HG03354 (cell line): ENCODE results near the gene ATAD3B.
"Not testable (repeated sequence)": the region's sequence is repeated elsewhere in the genome, so short reads cannot be mapped to it uniquely, and the experiment has no call there.

Source experiments
- ATAC-seq: cut with Tn5 transposase; IDR thresholded peaks from one replicate; pipeline ENCODE4 v1.9.1; 2021; ENCODE audit warnings: mild to moderate bottlenecking; ENCODE audit not compliant: unreplicated experiment, poor library complexity, severe bottlenecking

The ATAD3B gene, protein sequence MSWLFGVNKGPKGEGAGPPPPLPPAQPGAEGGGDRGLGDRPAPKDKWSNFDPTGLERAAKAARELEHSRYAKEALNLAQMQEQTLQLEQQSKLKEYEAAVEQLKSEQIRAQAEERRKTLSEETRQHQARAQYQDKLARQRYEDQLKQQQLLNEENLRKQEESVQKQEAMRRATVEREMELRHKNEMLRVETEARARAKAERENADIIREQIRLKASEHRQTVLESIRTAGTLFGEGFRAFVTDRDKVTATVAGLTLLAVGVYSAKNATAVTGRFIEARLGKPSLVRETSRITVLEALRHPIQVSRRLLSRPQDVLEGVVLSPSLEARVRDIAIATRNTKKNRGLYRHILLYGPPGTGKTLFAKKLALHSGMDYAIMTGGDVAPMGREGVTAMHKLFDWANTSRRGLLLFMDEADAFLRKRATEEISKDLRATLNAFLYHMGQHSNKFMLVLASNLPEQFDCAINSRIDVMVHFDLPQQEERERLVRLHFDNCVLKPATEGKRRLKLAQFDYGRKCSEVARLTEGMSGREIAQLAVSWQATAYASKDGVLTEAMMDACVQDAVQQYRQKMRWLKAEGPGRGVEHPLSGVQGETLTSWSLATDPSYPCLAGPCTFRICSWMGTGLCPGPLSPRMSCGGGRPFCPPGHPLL

DNA sequence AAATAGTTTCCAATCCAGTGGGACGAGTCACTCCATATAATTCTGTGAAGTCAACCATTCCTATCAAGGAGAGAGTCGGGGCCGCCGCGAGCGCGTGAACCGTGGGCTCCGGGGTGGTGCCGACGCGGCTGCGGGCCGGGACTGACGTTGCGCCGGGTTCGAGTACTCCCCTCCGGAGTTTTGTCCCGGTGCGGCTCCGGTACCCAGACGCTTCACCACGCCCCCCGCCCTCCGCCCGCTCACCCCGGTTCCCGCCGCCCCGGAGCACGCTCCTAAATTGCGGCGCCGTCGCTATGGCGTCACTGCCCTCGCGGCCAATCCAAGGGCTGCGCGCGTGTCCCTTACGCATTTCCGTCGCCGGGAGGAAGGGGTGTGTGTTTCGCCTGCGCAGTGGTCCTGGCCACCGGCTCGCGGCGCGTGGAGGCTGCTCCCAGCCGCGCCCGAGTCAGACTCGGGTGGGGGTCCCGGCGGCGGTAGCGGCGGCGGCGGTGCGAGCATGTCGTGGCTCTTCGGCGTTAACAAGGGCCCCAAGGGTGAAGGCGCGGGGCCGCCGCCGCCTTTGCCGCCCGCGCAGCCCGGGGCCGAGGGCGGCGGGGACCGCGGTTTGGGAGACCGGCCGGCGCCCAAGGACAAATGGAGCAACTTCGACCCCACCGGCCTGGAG lies at the start of gene ATAD3B:
ATAD3B (plus strand) TSS at position 377 of the 664 bp plus-strand sequence; CDS start at position 497, 120 bp downstream.
- peak; percentile 91 for ATAC-seq

DNA sequence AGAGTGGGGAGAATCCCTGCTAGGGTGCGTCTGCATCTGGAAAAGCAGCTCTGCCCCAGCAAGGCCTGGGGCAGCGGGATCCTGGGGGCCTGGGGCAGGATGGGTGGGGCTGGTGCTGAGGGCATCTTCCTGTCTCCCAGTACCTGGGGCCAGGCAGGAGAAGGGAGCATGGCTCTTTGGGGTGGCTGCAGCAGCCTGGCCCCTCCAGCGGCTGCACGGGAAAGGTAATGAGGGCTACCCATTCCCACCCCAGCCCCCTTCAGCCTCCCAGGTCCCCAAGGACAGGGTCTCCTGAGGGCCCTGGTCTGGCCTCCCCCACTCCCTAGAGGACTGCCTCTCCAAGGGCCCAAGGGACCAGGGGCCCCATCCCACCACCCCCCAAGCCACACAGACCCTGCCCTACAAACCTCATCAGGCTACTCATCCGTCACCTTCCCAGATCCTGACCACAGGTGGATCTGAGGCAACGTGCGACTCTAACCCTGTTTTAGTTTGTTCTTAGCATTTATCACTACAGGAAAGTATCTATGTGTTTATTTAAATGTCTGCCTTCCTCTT lies 49.6 kb upstream of the ATAD3B start:
- ATAC-seq = no peak

DNA sequence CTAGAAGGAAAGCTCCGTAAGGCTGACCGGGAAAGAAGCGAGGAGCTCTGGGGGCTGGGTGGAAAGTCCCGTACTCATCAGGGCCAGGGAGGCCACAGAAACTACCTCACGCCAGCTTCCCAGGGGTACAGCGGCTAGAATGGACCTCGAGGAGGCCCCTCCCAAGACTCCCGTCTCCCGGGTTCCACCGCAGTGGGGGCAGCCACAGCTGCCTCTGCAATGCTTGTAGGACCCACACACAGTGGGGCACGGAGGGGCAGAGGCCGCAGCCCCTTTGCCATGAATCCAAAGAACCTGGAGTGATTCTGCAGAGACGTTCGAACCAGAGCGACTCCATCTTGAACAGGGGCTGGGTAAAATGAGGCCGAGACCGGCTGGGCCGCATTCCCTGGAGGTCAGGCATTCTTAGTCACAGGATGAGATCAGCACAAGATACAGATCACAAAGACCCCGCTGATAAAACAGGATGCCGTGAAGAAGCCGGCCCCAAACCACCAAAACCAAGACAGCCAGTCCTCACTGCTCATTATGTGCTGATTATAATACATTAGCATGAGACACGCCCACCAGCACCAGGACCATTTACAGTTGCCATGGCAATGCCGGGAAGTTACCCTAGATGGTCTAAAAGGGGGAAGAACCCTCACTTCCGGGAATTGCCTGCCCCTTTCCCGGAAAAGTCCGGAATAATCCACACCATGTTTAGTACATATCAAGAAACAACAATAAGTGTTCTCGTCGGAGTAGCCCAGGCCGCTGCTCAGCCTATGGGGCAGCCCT lies 48.9 kb upstream of the ATAD3B start:
- ATAC-seq = no peak

GRCh38 chr1:1423245-1423597 lies 48.3 kb upstream of the ATAD3B start:
- no peak for ATAC-seq

GRCh38 chr1:1424707-1425106 lies 46.9 kb upstream of the ATAD3B start:
- no peak for ATAC-seq

- no peak for ATAC-seq
Observed at GRCh38 chr1:1425426-1425752, 46.2 kb upstream of the ATAD3B start.

GRCh38 chr1:1425753-1426495 lies 45.6 kb upstream of the ATAD3B start:
- no peak for ATAC-seq

- ATAC-seq = no peak
Observed at GRCh38 chr1:1426496-1427105, 45.0 kb upstream of the ATAD3B start.

- ATAC-seq = no peak
Observed at GRCh38 chr1:1427106-1427819, 44.3 kb upstream of the ATAD3B start.

DNA sequence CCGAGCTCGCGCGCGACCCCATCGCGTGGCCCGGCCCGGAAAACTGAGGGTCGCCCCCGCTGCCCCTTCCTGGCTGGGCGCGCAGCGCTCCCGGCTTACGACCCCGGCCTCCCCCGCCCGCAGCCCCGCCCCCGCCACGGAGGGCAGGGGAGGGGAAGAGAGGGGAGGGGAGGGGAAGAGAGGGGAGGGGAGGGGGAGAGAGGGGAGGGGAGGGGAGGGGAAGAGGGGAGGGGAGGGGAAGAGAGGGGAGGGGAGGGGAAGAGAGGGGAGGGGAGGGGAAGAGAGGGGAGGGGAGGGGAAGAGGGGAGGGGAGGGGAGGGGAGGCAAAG lies 43.8 kb upstream of the ATAD3B start:
- no peak for ATAC-seq

GRCh38 chr1:1428174-1428573 lies 43.4 kb upstream of the ATAD3B start:
- ATAC-seq = no peak

DNA sequence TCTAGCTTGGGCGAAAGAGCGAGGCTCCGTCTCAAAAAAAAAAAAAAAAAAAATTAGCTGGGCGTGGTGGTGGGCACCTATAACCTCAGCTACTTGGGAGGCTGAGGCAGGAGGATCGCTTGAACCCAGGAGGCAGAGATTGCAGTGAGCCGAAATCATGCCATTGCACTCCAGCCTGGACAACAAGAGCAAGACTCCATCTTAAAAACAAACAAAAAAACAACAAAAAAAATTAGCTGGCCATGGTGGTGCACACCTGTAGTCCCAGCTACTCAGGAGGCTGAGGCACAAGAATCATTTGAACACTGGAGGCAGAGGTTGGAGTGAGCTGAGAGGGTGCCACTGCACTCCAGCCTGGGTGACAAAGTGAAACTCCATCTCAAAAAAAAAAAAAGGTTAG lies 42.6 kb upstream of the ATAD3B start:
- ATAC-seq = not testable (repeated sequence)

- no peak for ATAC-seq
Observed at GRCh38 chr1:1429671-1430073, 41.9 kb upstream of the ATAD3B start.

- no peak for ATAC-seq
Observed at GRCh38 chr1:1430114-1430982, 41.2 kb upstream of the ATAD3B start.

- no peak for ATAC-seq
Observed at GRCh38 chr1:1430992-1431844, 40.3 kb upstream of the ATAD3B start.

- no peak for ATAC-seq
Observed at GRCh38 chr1:1431845-1432273, 39.7 kb upstream of the ATAD3B start.
